PC-3 (cell line): ENCODE measurements around the gene PLEKHH1.
"Not testable (repeated sequence)": the region's sequence is repeated elsewhere in the genome, so short reads cannot be mapped to it uniquely, and the experiment has no call there.

ENCODE experiments used
- CTCF ChIP-seq: fragments of 300-600 bp; sonication (generic); conservative IDR thresholded peaks from 2 replicates; pipeline ENCODE4 v1.5.1; 2017; ENCODE audit warnings: antibody characterized with exemption, low read depth, mild to moderate bottlenecking, low read length
- EZH2phosphoT487 ChIP-seq: fragments of 300-600 bp; sonication (generic); IDR thresholded peaks from 2 replicates; pipeline ENCODE4 v1.6.1; 2018; ENCODE audit warnings: mild to moderate bottlenecking, antibody characterized with exemption, low read length, borderline replicate concordance

- not testable (repeated sequence) for TF ChIP-seq CTCF, EZH2phosphoT487
Measured at GRCh38 chr14:67542620-67543019, 9.5 kb downstream of the PLEKHH1 start.
